ENCODE measurements around the gene ARHGEF12.

ARHGEF12 gene

DNA sequence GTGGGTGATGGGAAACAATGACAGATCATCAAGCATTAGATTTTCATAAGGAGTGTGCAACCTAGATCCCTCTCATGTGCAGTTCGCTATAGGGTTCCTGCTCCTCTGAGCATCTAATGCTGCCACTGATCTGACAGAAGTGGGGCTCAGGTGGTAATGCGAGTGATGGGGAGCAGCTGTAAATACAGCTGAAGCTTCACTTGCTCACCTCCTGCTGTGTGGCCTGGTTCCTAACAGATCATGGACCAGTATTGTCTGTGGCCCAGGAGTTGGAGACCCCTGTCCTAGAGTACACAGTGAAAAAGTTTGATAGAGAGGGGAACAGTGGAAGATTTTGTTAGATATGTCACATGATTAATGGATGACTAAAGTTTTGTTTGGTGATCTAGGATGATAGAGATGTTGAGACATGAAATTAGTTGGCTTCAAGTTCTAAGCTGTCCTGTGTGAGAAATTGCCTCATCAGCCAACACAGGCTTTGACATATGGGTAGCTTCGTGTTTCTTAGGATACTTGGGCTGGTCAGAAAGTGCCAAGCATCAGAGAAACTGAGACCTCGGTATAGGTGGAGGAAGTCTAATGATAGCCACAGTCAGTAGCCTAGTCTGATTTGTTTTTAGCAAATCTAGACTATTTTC lies 47.4 kb downstream of the ARHGEF12 start:
- H3K27me3 Mint-ChIP-seq, result peaks cover 29% of the 10 kb centered on the region
- H3K9me3 Mint-ChIP-seq, result peaks cover 4% of the 10 kb centered on the region
- H3K36me3 Mint-ChIP-seq (ENCODE audit: low read depth), result peaks cover 4% of the 10 kb centered on the region
- H3K4me1 Mint-ChIP-seq (ENCODE audit: low read depth), result peaks cover 4% of the 10 kb centered on the region
- no peak overlapping the region for H3K27ac Mint-ChIP-seq
- no peak overlapping the region for H3K4me3 Mint-ChIP-seq

DNA sequence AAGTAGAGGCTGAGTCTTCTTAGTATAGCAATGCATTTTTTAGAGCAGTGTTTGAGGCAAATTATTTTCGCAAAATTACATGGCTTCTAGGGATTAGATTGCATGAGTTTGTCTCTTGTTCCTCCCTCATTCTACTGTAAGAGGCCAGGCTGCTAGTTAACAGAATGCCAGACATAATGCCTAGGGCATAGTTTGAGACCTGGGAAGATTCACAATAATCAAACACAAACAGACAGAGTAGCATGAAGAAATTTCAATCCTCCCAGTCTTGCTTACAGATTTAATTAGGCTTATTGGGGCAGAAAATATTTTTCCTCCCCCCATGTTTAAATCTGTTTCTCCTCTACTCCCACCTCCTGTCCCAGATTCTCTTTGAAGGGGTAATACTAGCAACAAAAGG lies 48.3 kb downstream of the ARHGEF12 start:
- H3K4me1 Mint-ChIP-seq (ENCODE audit: low read depth), result peaks cover 4% of the 10 kb centered on the region
- no peaks in the 10 kb centered on the region for H3K9me3 Mint-ChIP-seq
- H3K27me3 Mint-ChIP-seq, result peaks cover 31% of the 10 kb centered on the region
- H3K27ac Mint-ChIP-seq, result no peak overlapping the region
- no peak overlapping the region for H3K4me3 Mint-ChIP-seq
- no peaks in the 10 kb centered on the region for H3K36me3 Mint-ChIP-seq (ENCODE audit: low read depth)

DNA sequence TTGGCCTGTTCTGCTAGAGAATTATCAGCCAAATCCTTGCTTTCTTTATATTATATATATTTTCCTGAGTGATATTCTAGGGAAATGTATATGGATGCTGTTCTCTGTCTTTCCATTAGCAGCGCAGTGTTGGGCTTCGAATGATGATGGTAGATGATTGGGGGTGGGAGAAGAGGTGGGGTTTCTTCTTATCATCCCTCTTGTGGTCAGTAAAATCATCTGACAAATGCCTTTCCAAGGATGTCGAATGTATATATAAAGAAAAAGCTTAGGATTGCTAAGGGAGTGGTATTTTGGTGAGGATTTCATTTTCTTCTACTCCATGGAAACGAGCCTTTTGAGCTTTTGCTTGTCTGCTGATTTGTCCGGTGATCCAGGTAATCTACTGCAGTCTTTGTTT lies 48.9 kb downstream of the ARHGEF12 start:
- Mint-ChIP-seq H3K9me3 (peaks cover 6% of the 10 kb centered on the region), H3K27ac (no peak overlapping the region), H3K4me1 (ENCODE audit: low read depth) (no peaks in the 10 kb centered on the region), H3K4me3 (no peak overlapping the region), H3K36me3 (ENCODE audit: low read depth) (peaks cover 1% of the 10 kb centered on the region), H3K27me3 (peaks cover 38% of the 10 kb centered on the region)

- no peak overlapping the region for H3K4me3 Mint-ChIP-seq
- H3K36me3 Mint-ChIP-seq (ENCODE audit: low read depth), result peaks cover 4% of the 10 kb centered on the region
- no peak overlapping the region for H3K27ac Mint-ChIP-seq
- peaks cover 39% of the 10 kb centered on the region for H3K27me3 Mint-ChIP-seq
- H3K9me3 Mint-ChIP-seq, result peaks cover 9% of the 10 kb centered on the region
- no peaks in the 10 kb centered on the region for H3K4me1 Mint-ChIP-seq (ENCODE audit: low read depth)
Observed at GRCh38 chr11:120385655-120386054, 49.4 kb downstream of the ARHGEF12 start.

DNA sequence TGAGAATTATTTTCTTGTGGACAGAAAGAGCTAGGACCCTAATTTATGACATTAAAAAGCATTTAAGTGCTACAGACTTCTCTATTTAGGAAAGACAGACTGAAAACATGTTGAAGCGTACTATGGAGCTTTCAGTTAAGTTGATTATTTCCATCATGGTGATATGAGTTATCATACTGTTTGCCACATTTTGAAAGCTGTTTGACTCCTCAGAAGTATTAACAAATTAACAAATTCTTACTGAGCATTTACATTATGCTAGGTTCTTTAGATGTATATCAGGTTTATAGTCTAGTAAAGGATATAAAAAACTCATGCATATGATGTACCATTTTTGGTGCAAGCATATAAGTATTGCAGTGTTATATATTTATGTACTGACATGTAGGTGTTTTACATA lies 50.1 kb downstream of the ARHGEF12 start:
- Mint-ChIP-seq H3K9me3 (peaks cover 9% of the 10 kb centered on the region), H3K4me3 (no peak overlapping the region), H3K4me1 (ENCODE audit: low read depth) (no peaks in the 10 kb centered on the region), H3K36me3 (ENCODE audit: low read depth) (peaks cover 4% of the 10 kb centered on the region), H3K27ac (no peak overlapping the region), H3K27me3 (peaks cover 35% of the 10 kb centered on the region)

DNA sequence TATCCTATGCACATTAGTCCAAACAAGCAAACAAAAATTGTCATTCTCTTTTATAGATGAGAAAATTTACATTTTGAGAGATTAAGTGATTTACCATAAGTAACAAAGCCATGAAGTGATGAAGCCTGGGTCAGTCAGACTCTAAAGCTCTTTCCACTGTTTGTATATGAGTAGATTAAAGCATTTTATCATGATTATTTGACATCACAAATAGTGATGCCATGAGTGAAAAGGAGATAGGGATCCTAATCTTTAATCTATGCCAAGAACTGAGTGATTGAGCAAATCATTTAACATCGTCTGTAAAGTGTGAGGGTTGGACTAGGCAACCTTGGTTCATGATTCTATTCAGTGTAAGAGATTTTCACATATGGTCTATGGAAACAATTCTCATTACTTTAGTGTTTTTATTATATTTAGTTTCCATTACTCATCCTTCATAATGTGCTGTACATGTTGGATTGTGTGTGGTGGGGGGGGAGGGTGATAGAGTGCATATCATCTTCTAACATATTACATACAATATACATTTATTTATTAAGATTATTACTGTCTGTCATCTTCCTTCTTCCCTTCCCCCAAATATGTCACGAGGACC lies 50.7 kb downstream of the ARHGEF12 start:
- Mint-ChIP-seq H3K27ac (no peak overlapping the region), H3K36me3 (ENCODE audit: low read depth) (peaks cover 4% of the 10 kb centered on the region), H3K4me1 (ENCODE audit: low read depth) (no peaks in the 10 kb centered on the region), H3K4me3 (no peak overlapping the region), H3K9me3 (peaks cover 9% of the 10 kb centered on the region), H3K27me3 (peaks cover 33% of the 10 kb centered on the region)

GRCh38 chr11:120388261-120388660 lies 52.0 kb downstream of the ARHGEF12 start:
- peaks cover 9% of the 10 kb centered on the region for H3K9me3 Mint-ChIP-seq
- H3K27me3 Mint-ChIP-seq, result peaks cover 41% of the 10 kb centered on the region
- H3K27ac Mint-ChIP-seq, result no peak overlapping the region

DNA sequence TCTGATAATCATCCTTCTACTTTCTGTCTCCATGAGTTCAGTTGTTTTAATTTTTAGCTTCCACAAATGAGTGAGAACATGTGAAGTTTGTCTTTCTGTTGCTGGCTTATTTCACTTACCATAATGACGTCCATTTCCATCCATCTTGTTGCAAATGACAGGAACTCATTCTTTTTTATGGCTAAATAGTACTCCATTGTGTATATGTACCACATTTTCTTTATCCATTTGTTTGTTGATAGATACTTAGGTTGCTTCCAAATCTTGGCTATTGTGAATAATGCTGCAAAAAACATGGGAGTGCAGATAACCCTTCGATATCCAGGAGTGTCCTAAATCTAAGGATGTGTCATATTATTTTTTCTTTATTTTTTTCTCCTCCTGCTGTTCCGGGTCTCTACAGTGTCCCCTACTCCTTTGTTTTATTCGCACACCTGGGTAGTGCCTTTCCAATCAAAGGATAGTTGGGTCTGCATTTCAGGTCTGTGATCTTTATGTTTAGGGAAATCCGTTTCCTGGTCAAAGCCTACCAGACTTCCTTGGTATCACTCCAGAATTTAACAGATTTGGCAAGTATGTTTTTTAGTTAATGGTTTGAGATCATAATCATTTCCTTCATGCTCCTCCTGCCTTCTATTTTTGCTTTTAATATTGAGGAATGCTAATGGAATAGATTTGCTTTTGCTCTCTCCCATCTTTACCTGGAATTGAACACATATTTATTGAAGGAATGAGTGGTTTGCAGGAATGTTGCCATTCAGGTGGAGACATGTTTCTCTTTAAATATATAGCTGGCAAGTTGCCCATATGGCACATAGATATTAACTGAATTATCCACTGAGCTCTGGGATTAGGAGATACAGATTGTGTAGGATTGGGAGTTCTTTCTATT lies 53.7 kb downstream of the ARHGEF12 start:
- H3K9me3 Mint-ChIP-seq, result peaks cover 9% of the 10 kb centered on the region
- no peaks in the 10 kb centered on the region for H3K4me1 Mint-ChIP-seq (ENCODE audit: low read depth)
- no peak overlapping the region for H3K4me3 Mint-ChIP-seq
- peaks cover 4% of the 10 kb centered on the region for H3K36me3 Mint-ChIP-seq (ENCODE audit: low read depth)
- H3K27ac Mint-ChIP-seq, result no peak overlapping the region
- H3K27me3 Mint-ChIP-seq, result peaks cover 44% of the 10 kb centered on the region

More at GRCh38 chr11:120388261-120388660, 52.0 kb downstream of the ARHGEF12 start:
- H3K4me1 Mint-ChIP-seq (ENCODE audit: low read depth), result no peaks in the 10 kb centered on the region
- H3K4me3 Mint-ChIP-seq, result no peak overlapping the region
- H3K36me3 Mint-ChIP-seq (ENCODE audit: low read depth), result peaks cover 4% of the 10 kb centered on the region

DNA sequence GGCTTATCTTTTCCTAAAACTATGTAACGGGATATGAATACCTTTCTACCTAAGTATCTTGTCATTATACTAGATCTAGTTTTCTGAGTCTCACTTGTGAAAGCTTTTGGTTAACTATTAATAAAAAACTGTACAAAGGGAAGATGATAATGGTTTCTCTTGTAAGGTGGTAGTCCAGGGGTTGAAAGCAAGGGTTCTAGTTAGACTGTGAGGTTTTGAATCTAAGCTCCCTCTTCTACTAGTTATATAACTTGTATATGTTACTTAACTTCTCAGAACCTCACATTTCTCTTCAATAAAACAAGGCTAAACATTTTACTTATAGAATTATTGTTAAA lies 54.3 kb downstream of the ARHGEF12 start:
- Mint-ChIP-seq H3K27ac (no peak overlapping the region), H3K4me1 (ENCODE audit: low read depth) (no peaks in the 10 kb centered on the region), H3K36me3 (ENCODE audit: low read depth) (peaks cover 4% of the 10 kb centered on the region), H3K27me3 (peaks cover 38% of the 10 kb centered on the region), H3K9me3 (peaks cover 9% of the 10 kb centered on the region), H3K4me3 (no peak overlapping the region)

DNA sequence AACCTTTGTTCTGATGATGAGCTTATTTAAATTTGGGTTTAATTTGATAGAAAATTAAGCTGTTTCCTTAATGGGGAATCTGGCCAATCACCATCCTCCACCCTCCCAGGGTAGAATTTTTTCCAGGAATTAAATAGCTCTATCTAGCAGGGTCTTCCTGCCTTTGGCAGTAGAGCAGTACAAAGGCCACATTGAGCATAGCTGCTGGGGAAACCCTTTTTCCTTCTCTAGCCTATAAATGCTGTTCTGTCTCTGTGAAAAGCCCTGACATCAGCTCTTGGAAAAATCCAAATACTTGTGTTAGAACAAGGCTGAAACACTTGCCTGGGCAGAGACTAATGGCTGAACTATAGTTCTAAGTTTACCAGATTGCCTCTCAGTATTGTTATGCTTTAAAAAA lies 55.1 kb downstream of the ARHGEF12 start:
- Mint-ChIP-seq H3K27me3 (peaks cover 42% of the 10 kb centered on the region), H3K4me3 (no peak overlapping the region), H3K4me1 (ENCODE audit: low read depth) (no peaks in the 10 kb centered on the region), H3K36me3 (ENCODE audit: low read depth) (peaks cover 4% of the 10 kb centered on the region), H3K9me3 (peaks cover 9% of the 10 kb centered on the region), H3K27ac (no peak overlapping the region)

GRCh38 chr11:120391854-120392253 lies 55.6 kb downstream of the ARHGEF12 start:
- Mint-ChIP-seq H3K36me3 (ENCODE audit: low read depth) (peaks cover 4% of the 10 kb centered on the region), H3K27ac (no peak overlapping the region), H3K27me3 (peaks cover 42% of the 10 kb centered on the region)

DNA sequence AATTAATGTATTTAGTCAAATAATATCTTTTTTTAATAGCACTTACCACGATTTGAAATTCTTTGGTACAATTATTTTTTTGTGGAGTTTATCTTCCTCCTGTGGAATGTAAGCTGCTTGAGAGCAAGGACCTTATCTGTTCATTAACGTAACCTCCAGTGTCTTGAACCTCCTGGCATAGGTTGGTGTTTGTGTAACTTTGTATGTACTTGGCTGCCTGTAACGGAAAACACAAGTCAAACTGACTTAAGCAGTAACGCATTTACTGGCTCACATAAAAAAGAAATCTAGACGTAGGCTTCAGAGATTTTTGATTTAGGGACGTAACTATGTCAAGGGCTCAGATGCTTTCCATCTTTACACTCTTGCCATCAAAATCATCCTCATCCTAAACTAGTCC lies 56.1 kb downstream of the ARHGEF12 start:
- Mint-ChIP-seq H3K27me3 (peaks cover 42% of the 10 kb centered on the region), H3K27ac (no peak overlapping the region), H3K9me3 (peaks cover 9% of the 10 kb centered on the region)

More at GRCh38 chr11:120391854-120392253, 55.6 kb downstream of the ARHGEF12 start:
- no peak overlapping the region for H3K4me3 Mint-ChIP-seq
- H3K9me3 Mint-ChIP-seq, result peaks cover 9% of the 10 kb centered on the region
- H3K4me1 Mint-ChIP-seq (ENCODE audit: low read depth), result no peaks in the 10 kb centered on the region

GRCh38 chr11:120392793-120393192 lies 56.6 kb downstream of the ARHGEF12 start:
- Mint-ChIP-seq H3K36me3 (ENCODE audit: low read depth) (peaks cover 4% of the 10 kb centered on the region), H3K4me3 (no peak overlapping the region), H3K9me3 (peaks cover 9% of the 10 kb centered on the region), H3K4me1 (ENCODE audit: low read depth) (no peaks in the 10 kb centered on the region), H3K27ac (no peak overlapping the region), H3K27me3 (peaks cover 43% of the 10 kb centered on the region)

More for the DNA sequence above, 56.1 kb downstream of the ARHGEF12 start:
- H3K36me3 Mint-ChIP-seq (ENCODE audit: low read depth), result peaks cover 4% of the 10 kb centered on the region
- no peaks in the 10 kb centered on the region for H3K4me1 Mint-ChIP-seq (ENCODE audit: low read depth)
- no peak overlapping the region for H3K4me3 Mint-ChIP-seq

DNA sequence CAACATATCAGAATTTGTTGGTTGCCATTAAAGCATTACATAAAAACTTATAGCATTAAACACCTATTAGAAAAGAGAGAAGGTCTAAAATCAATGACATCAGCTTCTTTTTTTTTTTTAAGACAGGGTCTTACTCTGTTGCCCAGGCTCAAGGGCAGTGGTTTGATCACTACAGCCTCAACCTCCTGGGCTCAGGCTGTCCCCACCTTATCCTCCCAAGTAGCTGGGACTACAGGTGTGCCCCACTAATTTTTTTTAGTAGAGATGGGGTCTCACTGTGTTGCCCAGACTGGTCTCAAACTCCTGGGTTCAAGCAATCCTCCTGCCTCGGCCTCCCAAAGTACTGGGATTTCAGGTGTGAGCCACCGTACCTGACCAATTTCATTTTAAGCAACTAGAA lies 57.9 kb downstream of the ARHGEF12 start:
- peaks cover 9% of the 10 kb centered on the region for H3K9me3 Mint-ChIP-seq
- H3K4me1 Mint-ChIP-seq (ENCODE audit: low read depth), result no peaks in the 10 kb centered on the region
- no peak overlapping the region for H3K27ac Mint-ChIP-seq
- H3K4me3 Mint-ChIP-seq, result no peak overlapping the region
- H3K27me3 Mint-ChIP-seq, result peaks cover 44% of the 10 kb centered on the region
- H3K36me3 Mint-ChIP-seq (ENCODE audit: low read depth), result peaks cover 4% of the 10 kb centered on the region

DNA sequence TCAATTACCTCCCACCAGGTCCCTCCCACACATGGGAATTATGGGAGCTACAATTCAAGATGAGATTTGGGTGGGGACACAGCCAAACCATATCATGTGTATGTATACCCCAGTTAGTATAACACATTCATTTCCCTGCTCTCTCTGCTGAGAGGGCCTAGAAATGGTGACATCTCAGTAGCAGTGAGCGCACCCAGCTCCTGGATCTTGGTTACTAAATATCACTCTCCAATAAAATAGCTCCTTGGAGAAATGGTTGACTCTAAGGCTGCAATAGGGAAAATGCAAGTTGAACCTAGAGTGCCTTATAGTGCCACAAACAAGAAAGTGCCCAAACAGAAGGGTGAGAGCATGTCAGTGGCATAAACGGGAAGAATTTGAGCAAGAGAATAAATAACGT lies 59.6 kb downstream of the ARHGEF12 start:
- no peaks in the 10 kb centered on the region for H3K4me1 Mint-ChIP-seq (ENCODE audit: low read depth)
- no peak overlapping the region for H3K4me3 Mint-ChIP-seq
- no peak overlapping the region for H3K27ac Mint-ChIP-seq
- H3K36me3 Mint-ChIP-seq (ENCODE audit: low read depth), result no peaks in the 10 kb centered on the region
- peaks cover 33% of the 10 kb centered on the region for H3K27me3 Mint-ChIP-seq
- no peaks in the 10 kb centered on the region for H3K9me3 Mint-ChIP-seq
